ENCODE measurements around the gene C9orf72. TPM values are rescaled to one million over a fixed set of nuclear protein-coding genes. Genes with fewer than 3 reads are reported as not detected.
"Not testable (repeated sequence)": the region's sequence is repeated elsewhere in the genome, so short reads cannot be mapped to it uniquely, and the experiment has no call there.

Gene C9orf72
- total and polyA plus RNA-seq, 7 donors: 6.4 to 28.0 (median 21.0) TPM

- no peaks in the 10 kb centered on the region for H3K27me3 ChIP-seq
- H3K36me3 ChIP-seq: no peaks in the 10 kb centered on the region
- H3K27ac ChIP-seq: no peak overlapping the region
- 81 to 86% methylated on average over 5 of the region's 5 CpGs for WGBS, 2 donors
- TF ChIP-seq EP300 (IDR thresholded peaks at IDR 0.05): no peak
- TF ChIP-seq CTCF (IDR thresholded peaks at IDR 0.05): no peak
- intact Hi-C loops (cut with DNase I): no loop called here
- H3K4me1 ChIP-seq: no peaks in the 10 kb centered on the region
- H3K9me3 ChIP-seq: no peaks in the 10 kb centered on the region
- no peak overlapping the region for H3K4me3 ChIP-seq
- DNase-seq: no peak
Measured at GRCh38 chr9:27505744-27506161, 67.5 kb downstream of the C9orf72 start.

GRCh38 chr9:27504259-27504658 lies 69.0 kb downstream of the C9orf72 start:
- TF ChIP-seq EP300 (IDR thresholded peaks at IDR 0.05) (no peak), POLR2A (IDR thresholded peaks at IDR 0.05) (no peak), POLR2AphosphoS5 (IDR thresholded peaks at IDR 0.05) (no peak), CTCF (IDR thresholded peaks at IDR 0.05) (no peak)
- Histone ChIP-seq H3K27me3 (no peaks in the 10 kb centered on the region), H3K4me3 (no peak overlapping the region), H3K9me3 (no peaks in the 10 kb centered on the region), H3K36me3 (no peaks in the 10 kb centered on the region), H3K27ac (no peak overlapping the region), H3K4me1 (no peaks in the 10 kb centered on the region)
- DNase-seq: no peak
- intact Hi-C loops (cut with DNase I): no loop called here

- H3K9me3 ChIP-seq: no peaks in the 10 kb centered on the region
- 93% methylated on average over 4 of the region's 4 CpGs for WGBS, 2 donors
- H3K27ac ChIP-seq: no peak overlapping the region
- no peaks in the 10 kb centered on the region for H3K27me3 ChIP-seq
- no peak for TF ChIP-seq POLR2AphosphoS5 (IDR thresholded peaks at IDR 0.05)
- no peak for TF ChIP-seq POLR2A (IDR thresholded peaks at IDR 0.05)
- TF ChIP-seq EP300 (IDR thresholded peaks at IDR 0.05): no peak
- TF ChIP-seq CTCF (IDR thresholded peaks at IDR 0.05): no peak
- intact Hi-C loops (cut with DNase I): no loop called here
- H3K36me3 ChIP-seq: no peaks in the 10 kb centered on the region
- DNase-seq: no peak
- H3K4me3 ChIP-seq: no peak overlapping the region
- no peaks in the 10 kb centered on the region for H3K4me1 ChIP-seq
Measured at GRCh38 chr9:27503623-27504022, 69.7 kb downstream of the C9orf72 start.

- DNase-seq; H3K9me3 ChIP-seq; H3K27me3 ChIP-seq; H3K36me3 ChIP-seq; intact Hi-C loops (cut with DNase I); H3K4me3 ChIP-seq; H3K27ac ChIP-seq: not testable (repeated sequence)
- WGBS, 2 donors: 93 to 95% methylated on average over 3 of the region's 3 CpGs
- peaks cover 0 to 13% (median 9%) of the 10 kb centered on the region in 4 donors for H3K4me1 ChIP-seq
Measured at GRCh38 chr9:27500902-27501301, 72.4 kb downstream of the C9orf72 start.

- intact Hi-C loops (cut with DNase I): no loop called here
- Histone ChIP-seq H3K27me3 (no peaks in the 10 kb centered on the region), H3K9me3 (no peaks in the 10 kb centered on the region), H3K4me3 (no peak overlapping the region), H3K36me3 (no peaks in the 10 kb centered on the region), H3K27ac (no peak overlapping the region), H3K4me1 (peaks cover 0 to 18% (median 11%) of the 10 kb centered on the region in 4 donors)
- 34 to 60% methylated on average over 2 of the region's 2 CpGs for WGBS, 2 donors
- no peak for TF ChIP-seq POLR2A (IDR thresholded peaks at IDR 0.05)
- TF ChIP-seq POLR2AphosphoS5 (IDR thresholded peaks at IDR 0.05): peak in 1 of 4 donors; percentile 31
- no peak for TF ChIP-seq EP300 (IDR thresholded peaks at IDR 0.05)
- TF ChIP-seq CTCF (IDR thresholded peaks at IDR 0.05): no peak
- no peak for DNase-seq
Measured at GRCh38 chr9:27499451-27499850, 73.8 kb downstream of the C9orf72 start.
